GM23248 (cell line): ENCODE results near the gene CACNA1E.

Source experiments
- EZH2 ChIP-seq: fragments of 200-600 bp; sonication (generic); IDR thresholded peaks from 2 replicates; pipeline ENCODE4 v1.6.1; 2018; ENCODE audit warnings: antibody characterized with exemption, mild to moderate bottlenecking; ENCODE audit not compliant: insufficient read depth, poor library complexity, severe bottlenecking
- EZH2phosphoT487 ChIP-seq: fragments of 200-600 bp; sonication (generic); IDR thresholded peaks from 2 replicates; pipeline ENCODE4 v1.6.1; 2018; ENCODE audit warnings: antibody characterized with exemption, moderate library complexity, mild to moderate bottlenecking, low read depth; ENCODE audit not compliant: insufficient read depth

- TF ChIP-seq EZH2 (no peak), EZH2phosphoT487 (no peak)
These were observed 192.0 kb downstream of the CACNA1E start for GRCh38 chr1:181675091-181675917.
